Activated CD4-positive, alpha-beta T cell treated with anti-CD3 and anti-CD28 coated beads for 48 hours (primary cell): ENCODE data around the gene SQSTM1.
"Not testable (repeated sequence)": the region's sequence is repeated elsewhere in the genome, so short reads cannot be mapped to it uniquely, and the experiment has no call there.

ENCODE experiments used
- DNase-seq: peaks from one replicate; pipeline ENCODE4 v3.0.0-alpha.2; 2020

The SQSTM1 gene

DNA sequence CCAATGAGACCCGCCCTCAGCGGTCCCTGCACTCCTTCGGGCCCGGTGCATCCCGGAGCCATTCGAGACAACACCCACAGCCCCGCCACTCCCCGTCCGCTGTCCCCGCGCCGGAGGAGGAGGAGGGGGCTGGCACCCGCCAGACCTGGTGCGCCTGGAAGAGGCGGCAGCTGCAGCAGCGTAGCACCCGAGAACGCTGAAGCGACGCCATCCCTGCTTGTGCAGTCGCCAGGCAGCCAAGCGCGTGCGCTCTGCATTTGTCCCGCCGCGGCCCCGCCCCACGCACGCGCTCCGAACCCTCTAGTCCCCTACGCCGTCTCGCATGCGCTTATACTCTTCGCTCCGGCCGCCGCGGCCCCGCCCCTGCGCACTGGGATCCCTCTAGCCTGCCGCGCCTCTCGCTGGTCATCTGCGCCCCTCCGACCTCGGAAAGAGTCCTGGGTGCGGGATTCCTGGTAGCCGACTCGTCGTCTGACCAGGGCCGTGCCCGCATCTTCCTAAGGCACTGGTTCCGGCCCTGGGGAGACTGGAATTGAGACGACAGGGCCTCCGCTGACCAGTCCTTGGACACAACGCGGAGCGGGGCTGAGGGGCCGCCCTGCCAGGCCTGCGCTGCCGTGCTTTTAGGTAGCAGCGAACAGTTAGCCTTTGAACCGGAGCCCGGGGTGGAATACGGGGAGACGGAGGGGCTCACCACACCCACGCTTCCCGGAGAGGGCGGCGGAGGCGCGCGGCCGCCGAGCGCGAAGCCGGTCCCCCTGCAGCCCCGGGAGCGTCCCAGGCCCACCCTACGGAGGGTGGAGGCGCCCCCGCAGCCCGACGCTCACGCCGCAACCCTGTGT is 38.1 kb downstream of the SQSTM1 start, which contains the start of gene MRNIP:
TSS of gene MRNIP (minus strand) at position 232 of the 842 bp plus-strand sequence. CDS start at position 211, 21 bp downstream.
- DNase-seq, result peak; percentile 95

DNA sequence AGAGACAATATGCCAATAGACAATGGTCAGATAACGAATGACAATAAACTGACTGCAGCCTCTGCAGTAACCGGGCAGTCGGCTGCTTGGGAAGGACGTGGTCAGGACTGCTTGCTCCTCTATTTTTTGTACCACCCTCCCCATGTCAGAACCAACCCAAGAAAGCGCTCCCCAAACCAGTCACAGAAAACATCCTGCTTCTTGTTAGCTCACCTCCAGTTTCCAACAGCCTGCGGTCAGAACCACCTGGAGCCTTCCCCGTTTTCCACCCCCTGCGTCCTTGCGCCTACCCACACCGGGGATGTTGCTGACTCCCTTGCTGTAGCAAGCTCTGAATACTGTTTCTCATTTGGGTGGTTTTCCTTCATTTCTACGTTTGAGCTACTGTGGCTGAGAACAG is 39.6 kb downstream of the SQSTM1 start:
- no peak for DNase-seq

- no peak for DNase-seq
Measured at GRCh38 chr5:179862296-179862695, 41.6 kb downstream of the SQSTM1 start.

DNA sequence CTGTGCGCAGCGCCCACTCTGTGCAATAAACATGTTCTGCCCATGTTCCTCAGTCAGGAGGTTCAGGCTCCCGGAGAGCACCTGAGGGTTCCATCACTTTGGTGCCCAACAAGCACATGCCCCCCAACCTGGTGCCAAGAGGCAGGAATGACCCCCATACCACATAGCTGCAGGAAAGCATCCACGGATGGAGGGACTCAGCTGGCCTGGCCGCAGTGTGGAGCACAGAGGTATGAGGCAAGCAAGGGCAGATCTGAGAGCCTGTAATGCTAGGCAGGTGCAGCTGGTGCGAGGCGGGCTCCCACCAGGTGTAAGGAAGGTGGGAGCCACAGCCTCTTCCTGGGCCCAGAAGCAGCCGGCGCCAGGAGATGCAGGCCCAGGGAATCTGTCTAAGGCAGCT is 42.2 kb downstream of the SQSTM1 start:
- DNase-seq, result no peak

GRCh38 chr5:179863449-179864085 is 42.9 kb downstream of the SQSTM1 start:
- DNase-seq, result no peak

- DNase-seq, result no peak
Measured at GRCh38 chr5:179864686-179865085, 44.0 kb downstream of the SQSTM1 start.

- DNase-seq, result no peak
Measured at GRCh38 chr5:179865491-179866240, 45.0 kb downstream of the SQSTM1 start.

DNA sequence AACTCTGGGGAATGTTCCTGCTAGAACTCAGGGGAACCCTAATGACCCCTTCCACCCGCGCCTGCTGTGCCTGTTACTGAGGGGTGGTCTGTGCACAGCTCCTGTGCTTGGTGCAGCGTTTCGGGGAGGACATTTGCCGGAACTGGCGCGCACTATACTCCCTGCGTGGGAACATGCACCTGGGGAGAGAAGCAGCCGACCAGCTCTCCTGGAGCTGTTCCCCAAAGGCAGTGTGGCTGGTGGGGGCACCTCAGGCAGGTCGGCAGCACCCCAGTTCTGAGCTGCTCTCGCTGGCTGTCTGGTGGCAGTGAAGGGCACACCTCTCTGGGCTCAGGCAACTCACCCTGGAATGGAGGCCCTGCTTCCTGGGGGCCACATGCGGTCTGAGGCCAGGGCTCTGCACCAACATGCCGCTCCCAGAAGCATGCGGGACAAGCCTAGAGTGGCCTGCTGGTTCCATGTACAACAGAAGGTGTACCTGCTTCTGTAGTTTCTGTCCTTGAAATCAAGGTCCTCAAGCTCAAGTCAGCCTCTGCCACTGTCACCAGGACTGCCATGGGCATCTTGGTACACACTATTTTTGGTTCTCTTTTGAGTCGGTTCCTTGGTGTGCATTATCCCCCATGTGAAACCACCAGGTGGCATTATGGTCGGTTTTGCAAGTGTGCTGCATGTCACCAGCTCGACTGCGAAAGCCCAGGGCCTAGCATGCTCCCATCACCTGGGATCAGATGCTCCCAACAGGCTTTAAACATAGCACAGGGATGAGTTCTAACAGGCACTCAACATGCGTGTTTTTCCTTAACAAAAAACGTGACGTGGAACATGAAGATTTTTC is 45.8 kb downstream of the SQSTM1 start:
- DNase-seq, result peak; percentile 52

DNA sequence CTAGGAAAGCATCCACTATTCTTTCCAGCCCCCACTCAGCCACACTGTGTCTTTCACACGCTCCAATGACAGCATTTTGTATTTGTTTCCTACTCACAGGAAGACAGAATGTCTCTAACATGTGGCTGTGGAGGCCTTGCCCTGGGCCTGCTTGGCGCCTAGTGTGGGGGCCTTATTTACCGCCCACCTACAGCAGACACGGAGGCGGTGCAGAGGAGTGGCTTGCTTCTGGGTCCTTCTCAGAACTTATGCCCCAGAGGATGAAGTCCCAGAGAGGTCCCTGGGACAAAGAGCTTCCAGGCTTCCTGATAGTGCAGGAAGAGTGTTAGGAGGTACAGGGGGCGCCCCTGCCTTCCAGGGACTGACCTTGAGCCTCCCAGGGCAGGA is 46.4 kb downstream of the SQSTM1 start:
- DNase-seq, result no peak

- DNase-seq, result no peak
Measured at GRCh38 chr5:179867476-179867875, 46.8 kb downstream of the SQSTM1 start.

- DNase-seq, result no peak
Measured at GRCh38 chr5:179868541-179868940, 47.8 kb downstream of the SQSTM1 start.

DNA sequence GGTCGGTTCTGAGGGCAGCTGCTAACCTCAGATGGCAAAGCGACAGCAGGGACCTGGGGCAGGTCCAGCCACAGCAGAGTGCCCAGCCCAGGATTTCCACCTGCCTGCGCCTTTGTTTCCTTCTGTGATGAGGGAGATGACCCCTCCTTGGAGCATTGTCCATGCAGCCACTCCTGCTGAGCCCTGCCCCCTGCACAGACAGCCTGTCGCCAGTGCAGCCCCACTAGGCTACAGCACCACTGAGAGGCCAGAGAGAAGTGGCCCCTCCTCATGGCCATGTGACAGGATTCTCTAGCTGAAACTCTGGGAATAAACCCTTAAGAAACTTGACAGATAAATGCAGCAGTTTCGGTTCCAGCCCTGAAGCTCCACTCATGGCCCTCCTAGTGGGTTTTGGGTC is 48.4 kb downstream of the SQSTM1 start:
- no peak for DNase-seq

DNA sequence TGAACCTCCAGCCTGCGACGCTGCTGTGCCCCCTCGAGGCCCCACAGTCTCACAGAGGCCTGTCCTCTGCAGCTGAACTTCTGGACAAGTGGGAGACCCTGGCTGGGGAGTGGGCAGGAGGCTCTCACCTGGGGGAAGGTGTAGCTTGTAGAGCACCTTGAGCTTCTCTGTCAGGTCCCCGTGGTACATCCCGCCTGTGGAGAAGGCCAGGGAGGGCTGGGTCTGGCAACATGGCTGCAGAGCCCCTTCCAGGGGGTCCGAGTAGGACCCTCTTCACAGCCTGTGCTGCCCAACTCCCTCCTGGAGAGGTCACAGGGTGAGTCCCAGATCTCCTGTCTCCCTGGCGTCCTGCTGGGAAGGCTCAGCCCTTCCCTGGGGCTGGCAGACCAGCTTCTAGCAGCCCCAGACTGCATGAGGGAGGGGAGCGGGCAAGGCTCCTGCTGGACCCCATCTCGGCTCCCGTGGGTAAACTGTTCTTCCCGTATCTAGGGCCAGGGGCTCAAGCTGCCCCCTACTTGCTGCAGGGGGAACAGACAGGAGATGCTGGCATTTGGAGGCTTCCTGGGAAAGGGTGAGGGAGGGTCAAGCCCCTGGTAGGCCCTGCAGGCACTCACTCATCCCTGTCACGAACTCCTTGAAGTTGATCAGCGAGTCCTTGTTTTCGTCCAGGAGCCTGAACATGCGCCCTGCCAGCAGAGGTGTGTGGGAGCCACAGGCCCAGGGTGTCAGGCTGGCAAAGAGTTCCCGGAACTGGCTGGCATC is 49.1 kb downstream of the SQSTM1 start:
- no peak for DNase-seq

DNA sequence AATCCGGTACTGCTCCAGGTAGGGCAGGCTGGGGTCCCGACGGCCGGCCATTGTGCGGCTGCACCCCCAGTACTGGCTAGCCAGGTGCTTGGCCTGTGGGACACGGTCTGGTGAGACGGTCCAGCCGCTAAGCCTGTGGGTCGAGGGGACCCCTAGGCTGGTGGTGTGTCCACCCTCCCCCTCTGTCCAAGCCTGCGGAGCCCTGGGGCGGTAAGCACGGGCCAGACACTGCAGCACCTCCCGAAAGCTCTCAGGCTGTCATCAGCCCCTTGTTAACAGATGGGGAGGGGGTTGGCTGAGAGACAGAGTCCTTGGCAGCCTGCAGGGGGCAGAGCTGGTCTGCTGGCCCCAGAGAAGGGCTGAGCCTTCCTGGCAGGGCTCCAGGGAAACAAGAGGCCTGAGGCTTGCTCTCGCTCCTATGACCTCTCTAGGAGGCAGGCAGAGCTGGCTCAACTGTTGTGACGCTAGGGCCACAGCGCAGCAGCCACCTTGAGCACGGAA is 49.7 kb downstream of the SQSTM1 start:
- DNase-seq, result peak; percentile 32

- DNase-seq, result no peak
Measured at GRCh38 chr5:179870952-179871351, 50.2 kb downstream of the SQSTM1 start.

DNA sequence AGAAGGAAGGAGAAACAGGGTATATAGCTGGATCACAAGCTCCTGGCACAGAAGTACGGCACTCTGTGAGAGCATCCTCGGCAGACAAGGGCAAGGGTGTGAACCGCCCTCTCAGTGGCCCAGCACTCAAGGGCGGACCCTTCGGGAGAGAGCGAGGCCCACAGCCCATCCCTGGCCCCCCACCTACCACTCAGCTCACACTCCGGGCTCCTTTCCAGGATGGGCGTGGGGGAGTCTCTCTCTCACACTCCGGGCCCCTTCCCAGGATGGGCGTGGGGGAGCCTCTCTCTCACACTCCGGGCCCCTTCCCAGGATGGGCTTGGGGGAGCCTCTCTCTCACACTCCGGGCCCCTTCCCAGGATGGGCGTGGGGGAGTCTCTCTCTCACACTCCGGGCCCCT is 50.8 kb downstream of the SQSTM1 start:
- DNase-seq, result not testable (repeated sequence)

DNA sequence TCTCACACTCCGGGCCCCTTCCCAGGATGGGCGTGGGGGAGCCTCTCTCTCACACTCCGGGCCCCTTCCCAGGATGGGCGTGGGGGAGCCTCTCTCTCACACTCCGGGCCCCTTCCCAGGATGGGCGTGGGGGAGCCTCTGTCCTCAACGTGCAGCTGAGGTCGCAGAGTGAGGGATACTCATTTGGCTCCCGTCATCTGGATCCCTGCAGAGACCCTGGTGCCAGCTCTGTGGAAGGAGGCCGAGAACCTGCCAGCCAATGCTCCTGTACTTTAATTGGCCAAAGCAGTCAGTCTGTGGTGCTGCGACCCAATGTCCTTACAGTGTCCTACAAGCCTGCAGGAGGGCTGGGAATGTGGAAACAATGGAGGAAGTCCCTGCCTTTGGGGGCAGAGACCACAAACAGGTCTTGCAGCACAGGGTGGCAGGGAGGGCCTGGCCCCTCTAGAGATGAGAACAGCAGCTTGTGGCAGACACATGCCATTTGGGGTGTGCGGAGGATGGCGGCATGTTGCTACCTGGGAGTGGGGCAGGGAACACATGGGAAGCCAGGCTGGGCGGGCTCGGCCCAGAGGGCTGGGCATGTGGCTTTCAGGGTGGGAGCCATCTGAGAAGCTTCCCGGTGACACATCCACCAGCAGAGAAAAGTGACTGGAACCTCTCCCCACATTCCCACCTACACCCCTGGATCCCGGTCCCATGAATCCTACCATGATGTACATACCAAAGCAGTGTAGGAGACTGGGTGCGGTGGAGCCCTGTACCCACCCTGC is 51.5 kb downstream of the SQSTM1 start:
- DNase-seq, result no peak

DNA sequence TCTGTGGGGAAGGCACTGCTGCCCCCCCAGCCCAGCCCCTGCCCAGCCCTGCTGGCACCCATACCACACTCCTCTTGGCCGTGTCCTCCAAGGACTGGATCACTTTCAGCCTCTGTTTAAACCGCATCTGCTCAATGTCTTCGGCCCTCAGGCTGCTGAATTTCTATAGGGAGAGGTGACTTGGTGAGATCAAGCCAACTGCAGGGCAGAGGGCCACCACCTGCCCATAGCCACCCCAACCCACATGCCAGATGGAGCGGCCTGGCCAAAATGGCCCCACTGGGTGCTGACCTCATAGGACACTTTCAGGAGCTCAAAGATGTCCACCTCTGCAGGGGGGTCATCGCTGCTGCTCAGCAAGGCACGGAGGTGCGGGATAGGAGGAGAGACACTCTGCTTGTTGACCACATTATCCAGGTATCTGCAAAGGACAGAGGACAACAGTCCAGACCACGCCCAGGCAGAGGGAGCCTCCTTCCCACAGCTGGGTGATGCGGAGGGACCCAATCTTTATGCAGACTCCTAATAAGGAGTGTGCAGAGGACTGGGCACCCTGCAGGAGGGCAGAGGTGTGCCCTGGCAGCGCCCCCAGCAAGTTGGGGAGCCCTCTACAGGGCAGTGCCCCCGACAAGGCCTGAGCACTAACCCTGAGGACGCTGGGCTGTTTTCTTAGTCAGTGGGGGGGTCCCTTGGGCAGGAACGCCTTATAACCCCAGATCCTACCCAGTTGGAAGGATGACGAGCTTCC is 52.3 kb downstream of the SQSTM1 start:
- DNase-seq, result no peak

DNA sequence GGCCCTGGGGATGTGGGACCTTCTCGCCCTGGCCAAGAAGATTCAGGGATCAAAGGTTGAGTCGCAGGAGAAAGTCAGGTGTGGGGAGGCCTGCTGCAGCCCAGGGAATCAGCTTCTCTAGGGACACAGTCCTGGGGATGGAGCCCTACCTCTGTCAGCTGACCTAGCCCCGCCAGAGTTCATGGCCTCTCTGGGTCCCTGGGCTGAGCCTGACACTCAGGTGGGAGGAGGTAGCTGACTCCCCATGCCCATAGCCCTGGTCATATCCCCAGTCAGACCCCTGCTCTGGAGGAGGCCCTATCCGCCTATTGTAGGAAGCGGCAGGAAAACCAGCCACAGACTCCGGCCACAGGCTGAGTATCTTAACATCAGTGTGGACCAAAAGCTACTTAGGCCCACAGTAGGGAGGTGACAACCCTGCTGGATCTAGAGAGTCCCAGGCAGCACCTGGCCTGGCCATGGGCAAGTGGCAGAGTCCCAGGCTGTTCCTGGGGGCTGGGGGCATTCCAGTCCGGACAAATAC is 52.9 kb downstream of the SQSTM1 start:
- DNase-seq, result no peak

- no peak for DNase-seq
Measured at GRCh38 chr5:179874136-179874535, 53.4 kb downstream of the SQSTM1 start.
